ENCODE data around the gene BAHD1.

BAHD1 gene

DNA sequence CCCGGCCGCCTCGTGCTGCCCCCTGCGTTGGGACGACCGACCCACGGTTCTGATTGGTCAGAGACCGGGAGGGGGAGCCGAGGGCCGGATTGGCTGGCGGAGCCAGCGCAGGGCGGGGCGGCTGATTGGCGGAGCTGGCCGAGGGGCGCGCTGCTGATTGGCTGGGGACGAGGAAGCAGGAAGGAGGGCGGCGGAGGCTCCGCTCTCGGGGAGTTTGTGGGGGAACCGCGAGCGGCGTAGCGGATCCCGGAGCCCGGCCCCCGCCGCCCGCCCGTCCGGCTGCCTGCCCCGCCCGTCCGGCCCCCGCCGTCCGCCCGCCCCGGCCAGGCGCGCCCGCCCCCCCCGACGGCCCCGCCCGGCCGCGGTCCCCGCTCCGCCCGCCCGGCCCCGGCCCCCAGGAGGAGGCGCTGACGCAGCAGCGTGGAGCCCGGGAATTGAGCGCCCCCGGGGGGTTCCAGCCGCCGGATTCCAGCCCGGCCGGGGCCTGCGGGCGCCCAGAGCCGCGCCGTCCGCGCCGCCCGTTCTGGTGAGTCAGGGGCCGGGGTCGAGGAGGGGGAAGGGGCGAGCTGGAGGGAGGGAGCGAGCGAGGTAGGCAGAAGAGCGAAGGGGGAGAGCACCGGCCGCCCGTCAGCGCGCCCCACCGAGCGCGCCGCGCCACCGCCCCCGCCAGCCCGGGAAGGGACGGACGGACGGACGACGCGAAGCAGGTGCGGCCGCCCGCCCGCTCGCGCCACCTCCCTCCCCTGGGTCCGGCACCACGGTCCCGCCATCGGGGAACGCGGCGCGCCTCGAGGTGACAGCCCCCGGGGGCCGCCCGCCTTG is at the start of gene BAHD1:
BAHD1 (plus strand) TSS at position 211 of the 822 bp plus-strand sequence. CDS start 17,512 bp downstream, outside the sequence.
- H3K27ac ChIP-seq: peak within 1 kb of the TSS; percentile 37
- DNase-seq (ENCODE audit: low read depth, low spot score): peak; percentile 45

DNA sequence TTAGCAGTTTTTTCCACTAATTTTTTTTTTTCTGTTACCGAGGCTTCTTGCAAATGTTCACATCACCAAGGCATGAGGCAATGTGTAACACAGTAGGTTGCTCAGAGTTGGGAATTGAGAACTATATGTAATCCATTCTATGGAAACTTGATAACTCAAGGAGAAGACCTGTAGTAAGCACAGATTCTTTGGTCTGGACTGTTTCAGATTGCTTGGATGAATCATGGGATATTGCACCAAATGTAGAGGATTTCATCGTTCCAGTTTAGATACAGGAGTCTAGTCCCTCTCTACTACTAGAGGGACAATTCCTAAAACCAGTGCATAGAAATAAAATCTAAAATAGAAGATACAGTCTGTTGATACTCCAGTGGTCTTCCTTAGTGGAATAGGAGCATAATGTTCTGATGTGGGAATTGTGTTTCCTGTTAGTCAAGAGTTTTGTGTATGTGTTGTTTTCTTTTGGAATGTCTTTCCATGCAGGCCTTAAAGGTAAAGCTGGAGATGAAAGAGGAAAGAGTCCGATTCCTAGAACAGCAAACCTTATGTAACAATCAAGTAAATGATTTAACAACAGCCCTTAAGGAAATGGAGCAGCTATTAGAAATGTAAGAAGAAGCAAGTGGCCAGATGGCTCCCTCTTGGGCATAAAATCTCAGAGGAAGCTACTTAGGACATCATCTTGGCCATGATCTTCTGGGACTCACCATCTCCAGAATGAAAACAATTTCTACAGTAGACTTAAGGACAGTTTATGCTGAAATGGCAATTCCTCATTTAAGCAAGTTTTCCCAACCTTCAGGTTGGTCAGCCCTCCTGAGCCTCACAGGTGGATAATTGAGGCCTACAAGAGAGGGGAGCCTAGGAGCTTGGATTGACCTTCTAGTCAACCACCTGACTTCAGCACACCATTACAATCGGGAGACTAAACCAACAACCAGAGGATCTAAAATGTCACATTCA is 47.5 kb upstream of the BAHD1 start:
- DNase-seq (ENCODE audit: low read depth, low spot score): no peak
- peak overlapping the region; percentile 70 for H3K27ac ChIP-seq

DNA sequence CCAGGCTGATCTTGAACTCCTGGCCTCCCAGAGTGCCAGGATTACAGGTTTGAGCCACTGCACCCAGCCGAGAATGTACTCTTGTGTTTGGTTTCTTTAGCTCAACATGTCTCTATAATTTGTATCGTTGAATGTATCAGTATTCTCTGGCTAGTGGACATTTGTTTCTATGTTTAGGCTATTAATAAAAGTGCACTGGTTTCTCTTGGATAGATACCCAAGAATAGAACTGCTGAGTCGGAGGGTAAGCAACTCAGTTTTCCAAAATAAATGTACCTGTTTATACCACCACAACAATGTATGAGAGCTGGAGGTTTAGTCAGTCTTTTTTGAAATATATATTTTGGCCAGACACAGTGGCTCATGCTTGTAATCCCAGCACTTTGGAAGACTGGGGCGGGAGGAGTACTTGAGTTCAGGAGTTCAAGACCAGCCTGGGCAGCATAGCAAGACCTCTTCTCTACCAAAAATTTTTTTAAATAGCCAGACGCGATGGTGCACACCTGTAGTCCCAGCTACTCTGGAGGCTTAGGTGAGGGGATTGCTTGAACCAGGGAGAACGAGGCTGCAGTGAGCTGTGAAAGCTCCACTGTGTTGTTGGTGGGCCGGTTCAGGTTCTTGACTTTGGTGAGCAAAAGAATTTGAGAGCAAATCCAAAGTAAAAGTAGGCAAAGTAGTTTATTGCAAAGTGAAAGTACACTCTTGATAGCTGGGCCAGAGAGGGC is 42.9 kb upstream of the BAHD1 start:
- DNase-seq (ENCODE audit: low read depth, low spot score): no peak
- H3K27ac ChIP-seq: no peak overlapping the region

DNA sequence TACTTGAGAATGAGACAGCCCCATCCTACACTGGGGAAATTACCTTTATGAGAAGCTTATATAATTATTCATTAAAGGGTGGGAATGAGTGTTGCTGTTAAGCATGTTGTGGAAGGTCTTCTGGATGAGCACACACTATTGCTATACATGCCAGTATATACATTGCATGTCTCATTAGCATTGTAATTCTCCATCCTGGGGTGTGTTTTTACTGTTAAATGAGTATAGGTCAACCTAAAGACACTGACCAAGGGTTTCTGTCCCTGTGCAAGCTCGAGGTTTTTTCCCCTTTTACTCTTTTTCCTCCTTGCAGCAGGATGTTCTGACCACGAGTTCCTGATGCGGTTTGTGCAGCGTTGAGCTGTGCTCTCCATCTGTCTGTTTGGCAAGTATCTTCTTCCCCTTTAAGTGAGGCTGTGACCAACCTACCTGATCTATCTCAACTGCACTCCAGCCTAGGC is 42.3 kb upstream of the BAHD1 start:
- H3K27ac ChIP-seq: no peak overlapping the region
- no peak for DNase-seq (ENCODE audit: low read depth, low spot score)

DNA sequence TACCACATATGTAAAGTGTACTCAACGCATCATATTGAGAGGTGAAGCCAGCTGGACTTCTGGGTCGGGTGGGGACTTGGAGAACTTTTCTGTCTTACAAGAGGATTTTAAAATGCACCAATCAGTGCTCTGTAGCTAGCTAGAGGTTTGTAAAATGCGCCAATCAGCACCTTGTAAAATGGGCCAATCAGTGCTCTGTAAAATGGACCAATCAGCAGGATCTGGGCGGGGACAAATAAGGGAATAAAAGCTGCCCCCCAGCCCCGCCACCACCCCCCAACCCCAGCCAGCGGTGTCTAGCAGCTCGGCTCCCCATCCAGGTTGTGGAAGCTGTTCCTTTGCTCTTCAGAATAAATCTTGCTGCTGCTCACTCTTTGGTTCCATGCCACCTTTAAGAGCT is 41.4 kb upstream of the BAHD1 start:
- DNase-seq (ENCODE audit: low read depth, low spot score): no peak
- H3K27ac ChIP-seq: no peak overlapping the region

DNA sequence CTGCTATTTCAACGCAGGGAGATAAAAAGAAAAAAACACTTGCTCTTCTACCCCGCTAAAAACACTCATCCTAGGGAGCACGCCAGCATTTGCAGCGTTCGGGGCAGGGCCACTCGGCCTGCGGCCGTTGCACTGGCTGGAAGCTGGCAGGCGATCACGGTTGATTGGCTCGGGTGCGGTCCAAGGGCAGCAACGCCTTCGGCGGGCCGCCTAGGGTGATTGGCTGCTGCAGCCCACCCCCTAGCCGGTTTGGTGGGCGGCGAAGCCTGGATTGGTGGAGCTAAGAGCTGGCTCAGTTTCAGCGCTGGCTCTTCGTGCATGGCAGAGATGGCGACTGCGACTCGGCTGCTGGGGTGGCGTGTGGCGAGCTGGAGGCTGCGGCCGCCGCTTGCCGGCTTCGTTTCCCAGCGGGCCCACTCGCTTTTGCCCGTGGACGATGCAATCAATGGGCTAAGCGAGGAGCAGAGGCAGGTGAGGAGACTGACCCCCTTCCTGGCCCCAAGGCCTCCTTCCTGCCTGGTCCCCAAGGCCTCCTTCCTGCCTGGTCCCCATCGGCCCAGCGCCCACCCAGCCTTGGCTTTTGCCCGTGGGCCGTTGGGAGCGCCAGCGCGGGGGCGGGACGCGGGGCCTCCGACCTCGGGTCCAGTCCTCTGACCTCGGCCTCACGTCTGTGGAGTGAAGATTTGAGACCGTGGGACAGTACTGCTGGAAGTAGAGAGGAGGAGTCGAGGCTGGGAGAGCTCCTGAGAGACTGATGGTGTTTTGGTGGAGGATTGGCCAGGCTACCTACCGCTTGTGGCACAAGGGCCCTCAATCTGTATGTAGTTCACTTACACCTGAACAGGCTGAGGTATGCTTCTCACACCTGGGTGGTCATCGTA is 35.0 kb upstream of the BAHD1 start, which contains the start of gene IVD:
IVD (plus strand) TSS at position 295 of the 881 bp plus-strand sequence; CDS start at position 328, 33 bp downstream.
- H3K27ac ChIP-seq: peak within 1 kb of the TSS; percentile 52
- no peak for DNase-seq (ENCODE audit: low read depth, low spot score)

DNA sequence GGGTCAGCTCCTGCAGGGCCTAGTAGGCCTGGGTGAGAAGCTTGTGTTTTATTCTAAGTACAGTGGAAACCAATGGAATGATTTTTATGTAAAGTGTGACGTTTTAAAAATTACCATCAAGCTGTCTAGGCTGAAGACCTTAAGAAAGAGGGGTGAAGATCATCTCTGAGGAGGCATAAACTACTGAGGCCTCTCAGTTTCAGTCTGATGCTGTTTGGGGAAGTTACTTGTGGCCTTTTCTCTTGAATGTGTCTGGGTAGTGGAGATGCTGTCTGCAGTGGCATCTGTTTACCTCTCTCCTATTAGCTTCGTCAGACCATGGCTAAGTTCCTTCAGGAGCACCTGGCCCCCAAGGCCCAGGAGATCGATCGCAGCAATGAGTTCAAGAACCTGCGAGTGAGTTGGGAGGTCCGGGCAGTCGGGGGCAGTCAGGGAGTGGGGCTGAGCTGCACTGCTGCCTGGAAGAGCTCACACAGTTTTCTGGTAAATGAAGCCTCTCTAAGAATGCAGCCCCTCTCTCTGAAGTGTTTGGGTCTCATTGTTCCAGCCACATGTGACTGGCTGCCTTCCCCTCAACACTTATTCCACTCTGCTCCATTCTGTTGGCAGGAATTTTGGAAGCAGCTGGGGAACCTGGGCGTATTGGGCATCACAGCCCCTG is 33.3 kb upstream of the BAHD1 start:
- H3K27ac ChIP-seq: no peak overlapping the region
- DNase-seq (ENCODE audit: low read depth, low spot score): no peak

DNA sequence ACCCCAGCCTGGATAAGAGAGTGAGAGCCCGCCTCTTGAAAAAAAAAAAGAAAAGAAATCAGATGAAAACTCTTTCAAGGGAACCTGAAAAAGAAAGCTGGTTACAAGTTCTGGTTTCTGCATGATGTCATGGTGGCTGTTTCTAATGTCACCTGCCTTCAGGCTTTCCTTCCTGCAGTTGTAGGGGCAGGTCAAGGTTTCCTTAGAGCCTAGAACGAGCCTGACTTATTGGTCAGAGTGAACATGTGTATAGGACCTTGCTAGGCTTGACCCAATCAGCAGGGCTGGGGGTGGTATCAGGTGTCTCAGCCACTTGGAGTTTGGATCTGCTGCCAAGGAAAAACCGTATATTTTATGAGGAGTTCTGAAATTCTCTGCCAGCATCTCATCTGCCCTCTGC is 31.4 kb upstream of the BAHD1 start:
- no peak for DNase-seq (ENCODE audit: low read depth, low spot score)
- H3K27ac ChIP-seq: no peak overlapping the region

DNA sequence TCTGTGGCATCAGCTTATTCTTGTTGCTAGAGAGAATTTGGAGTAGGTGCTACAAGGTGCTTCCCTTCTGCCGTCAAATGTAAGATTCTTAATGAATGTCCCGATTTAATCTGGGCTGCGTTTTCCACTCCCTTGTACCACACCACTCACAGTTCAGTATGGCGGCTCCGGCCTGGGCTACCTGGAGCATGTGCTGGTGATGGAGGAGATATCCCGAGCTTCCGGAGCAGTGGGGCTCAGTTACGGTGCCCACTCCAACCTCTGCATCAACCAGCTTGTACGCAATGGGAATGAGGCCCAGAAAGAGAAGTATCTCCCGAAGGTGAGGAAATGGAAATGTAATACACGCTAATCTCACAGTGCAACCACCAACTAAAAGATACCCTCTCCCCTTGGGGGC is 30.3 kb upstream of the BAHD1 start:
- DNase-seq (ENCODE audit: low read depth, low spot score): no peak
- H3K27ac ChIP-seq: no peak overlapping the region

DNA sequence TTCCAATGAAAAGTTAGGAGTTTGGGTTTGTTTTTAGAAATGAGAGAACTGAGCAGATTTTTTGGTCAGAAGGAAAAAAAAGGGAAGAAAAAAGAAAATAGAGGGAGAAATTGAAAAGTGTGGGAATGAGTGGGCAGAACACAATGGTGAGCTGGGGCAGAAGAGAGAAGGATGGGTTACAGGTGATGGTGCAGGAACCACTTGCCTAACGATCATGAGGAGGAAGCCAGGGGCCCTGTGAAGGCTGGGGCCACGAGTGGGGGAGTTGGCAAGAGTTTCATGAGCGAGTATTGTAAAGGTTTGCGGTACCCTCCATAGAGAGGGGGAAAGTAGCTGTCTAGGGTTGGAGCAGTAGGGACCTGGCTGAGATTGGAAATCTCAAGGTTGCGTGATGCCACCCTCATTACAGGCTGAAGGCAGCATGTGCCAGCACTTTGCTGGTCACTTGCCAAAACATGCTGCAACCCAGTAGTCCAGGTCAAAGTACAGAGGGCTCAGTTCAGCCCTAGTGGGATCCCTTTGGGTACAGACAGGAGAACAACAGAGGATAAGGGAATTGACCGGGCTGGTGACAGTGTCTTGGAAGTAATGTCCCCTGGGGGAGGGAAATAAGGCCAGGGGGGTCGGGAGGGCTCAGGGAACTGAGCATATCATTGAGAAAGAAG is 28.5 kb upstream of the BAHD1 start:
- DNase-seq (ENCODE audit: low read depth, low spot score): no peak
- no peak overlapping the region for H3K27ac ChIP-seq

DNA sequence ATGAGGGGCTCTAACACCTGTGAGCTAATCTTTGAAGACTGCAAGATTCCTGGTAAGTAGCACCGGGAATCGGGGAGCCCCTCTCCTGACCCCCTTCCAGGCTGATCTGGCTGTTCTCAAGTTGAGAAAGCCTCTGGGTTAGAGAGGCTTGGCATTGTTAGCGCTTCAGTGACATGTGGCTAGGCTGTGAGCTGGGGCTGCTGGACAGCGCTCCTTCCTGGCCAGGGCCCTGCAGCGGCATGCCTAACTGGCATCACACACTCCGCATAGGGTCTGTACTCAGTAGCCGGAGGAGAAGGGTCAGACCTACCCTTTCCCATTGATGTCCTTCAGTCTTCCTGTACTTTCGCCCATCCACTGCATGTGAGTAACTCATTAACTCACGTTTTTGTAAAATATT is 27.7 kb upstream of the BAHD1 start:
- no peak for DNase-seq (ENCODE audit: low read depth, low spot score)
- no peak overlapping the region for H3K27ac ChIP-seq

DNA sequence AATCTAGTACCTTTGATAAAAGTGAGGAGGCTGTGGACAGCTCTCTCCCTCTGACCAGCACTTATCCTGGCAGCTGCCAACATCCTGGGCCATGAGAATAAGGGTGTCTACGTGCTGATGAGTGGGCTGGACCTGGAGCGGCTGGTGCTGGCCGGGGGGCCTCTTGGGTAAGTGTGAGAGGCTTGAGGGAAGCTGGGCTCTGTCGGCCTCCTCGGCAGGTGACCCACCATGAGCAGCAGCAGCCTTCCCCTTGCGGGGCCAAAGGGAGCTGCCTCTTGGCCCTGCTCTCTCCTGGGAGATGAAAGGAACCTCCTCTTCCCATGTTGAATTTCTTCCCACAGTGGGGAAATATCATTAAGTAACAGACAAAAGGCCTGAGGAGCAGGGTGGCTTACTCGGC is 25.9 kb upstream of the BAHD1 start:
- no peak overlapping the region for H3K27ac ChIP-seq
- DNase-seq (ENCODE audit: low read depth, low spot score): no peak

DNA sequence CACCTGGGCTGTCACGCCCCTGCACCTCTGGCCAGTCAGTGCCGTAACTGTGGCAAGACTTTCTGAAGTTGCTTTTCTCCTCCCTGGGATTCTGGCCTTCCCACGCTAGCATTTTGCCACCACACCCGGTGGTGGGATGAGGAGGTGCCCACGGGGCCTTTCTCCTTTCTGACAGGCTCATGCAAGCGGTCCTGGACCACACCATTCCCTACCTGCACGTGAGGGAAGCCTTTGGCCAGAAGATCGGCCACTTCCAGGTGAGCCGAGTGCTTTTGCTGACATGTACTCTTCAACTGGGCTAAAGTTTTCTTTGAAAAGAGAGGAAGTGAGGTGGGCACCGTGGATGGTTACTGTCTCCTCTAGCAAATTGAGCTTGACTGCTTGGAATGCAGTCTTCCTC is 25.5 kb upstream of the BAHD1 start:
- no peak for DNase-seq (ENCODE audit: low read depth, low spot score)
- no peak overlapping the region for H3K27ac ChIP-seq

DNA sequence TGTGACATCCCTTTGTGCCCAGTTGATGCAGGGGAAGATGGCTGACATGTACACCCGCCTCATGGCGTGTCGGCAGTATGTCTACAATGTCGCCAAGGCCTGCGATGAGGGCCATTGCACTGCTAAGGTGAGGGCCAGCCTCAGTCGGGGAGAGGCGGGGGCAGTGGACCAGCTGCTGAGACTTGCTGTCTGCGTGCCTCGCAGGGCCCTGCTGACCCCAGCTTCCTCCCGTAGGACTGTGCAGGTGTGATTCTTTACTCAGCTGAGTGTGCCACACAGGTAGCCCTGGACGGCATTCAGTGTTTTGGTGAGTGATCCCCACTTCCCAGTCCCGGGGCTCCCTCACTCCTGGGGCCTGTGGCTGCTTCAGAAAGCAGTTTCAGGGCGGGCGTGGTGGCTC is 24.7 kb upstream of the BAHD1 start:
- no peak overlapping the region for H3K27ac ChIP-seq
- no peak for DNase-seq (ENCODE audit: low read depth, low spot score)

DNA sequence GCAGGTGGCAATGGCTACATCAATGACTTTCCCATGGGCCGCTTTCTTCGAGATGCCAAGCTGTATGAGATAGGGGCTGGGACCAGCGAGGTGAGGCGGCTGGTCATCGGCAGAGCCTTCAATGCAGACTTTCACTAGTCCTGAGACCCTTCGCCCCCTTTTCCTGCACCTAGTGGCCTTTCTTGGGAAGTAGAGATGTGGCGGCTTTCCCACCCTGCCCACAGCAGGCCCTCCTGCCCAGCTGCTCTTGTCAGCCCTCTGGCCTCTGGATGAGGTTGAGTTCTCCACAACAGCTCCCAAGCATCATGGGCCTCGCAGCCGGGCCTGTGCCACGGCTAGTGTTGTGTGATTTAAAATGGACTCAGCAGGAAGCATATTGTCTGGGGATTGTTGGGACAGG is 22.6 kb upstream of the BAHD1 start:
- no peak overlapping the region for H3K27ac ChIP-seq

DNA sequence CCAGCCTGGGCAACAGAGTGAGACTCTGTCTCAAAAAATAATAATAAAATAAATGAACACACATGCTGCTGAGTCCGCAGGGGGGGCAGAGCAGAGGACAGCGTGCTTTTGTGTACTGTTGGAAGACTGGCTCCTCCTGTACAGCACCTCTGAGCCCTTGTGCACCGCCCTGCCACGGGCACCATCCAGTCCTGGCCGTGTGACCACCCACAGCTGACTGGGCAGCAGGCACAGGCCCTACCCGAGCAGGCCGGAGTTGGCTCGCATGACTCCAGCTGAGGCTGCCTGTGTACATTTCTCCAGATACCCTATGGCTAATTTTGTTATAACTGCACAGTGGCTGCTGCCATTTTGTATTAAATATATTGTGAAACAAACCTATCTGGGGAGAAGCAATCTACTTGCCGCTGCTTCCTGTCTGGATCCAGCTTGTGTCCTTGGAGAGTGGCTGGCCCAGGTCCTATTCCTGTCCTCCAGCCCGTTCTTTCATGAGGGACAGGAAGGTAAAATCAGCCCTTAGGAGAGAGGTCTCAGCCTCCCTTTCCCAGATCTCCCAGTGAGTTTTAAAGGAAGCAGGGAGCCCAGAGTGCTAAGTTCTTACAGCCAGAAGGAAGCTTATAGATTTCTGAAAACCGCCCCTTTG is 20.6 kb upstream of the BAHD1 start:
- no peak for DNase-seq (ENCODE audit: low read depth, low spot score)
- no peak overlapping the region for H3K27ac ChIP-seq

More for the DNA sequence above, 22.6 kb upstream of the BAHD1 start:
- no peak for DNase-seq (ENCODE audit: low read depth, low spot score)

DNA sequence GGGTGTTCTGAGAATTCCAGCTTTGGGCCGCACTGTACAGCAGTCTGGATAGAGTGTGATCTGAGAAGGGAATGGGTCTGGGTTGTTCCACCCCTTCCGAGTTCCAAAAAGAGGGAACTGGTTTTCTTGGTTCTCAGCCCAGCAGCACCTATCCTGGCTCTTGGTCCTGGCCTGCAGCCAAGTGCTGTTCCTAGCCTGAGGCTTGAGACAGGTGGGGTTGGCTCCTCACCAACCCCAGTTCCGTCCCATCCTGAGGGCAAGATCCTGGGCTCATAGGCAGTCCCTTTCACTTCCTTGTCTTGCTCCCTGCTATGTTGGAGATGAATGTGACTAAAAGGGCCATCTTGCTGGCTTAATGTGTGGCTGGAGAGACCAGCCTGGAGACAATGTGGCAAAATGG is 20.0 kb upstream of the BAHD1 start:
- DNase-seq (ENCODE audit: low read depth, low spot score): no peak
- no peak overlapping the region for H3K27ac ChIP-seq

All from epithelial cell of prostate (primary cell).